Measurements from ENCODE around the gene AMOTL1.

GRCh38 chr11:94834911-94835593, 66.9 kb downstream of the AMOTL1 start:
- TF ChIP-seq EZH2 (IDR thresholded peaks at IDR 0.05) (no peak), POLR2AphosphoS5 (IDR thresholded peaks at IDR 0.05; ENCODE audit: borderline replicate concordance, low read depth, low read length) (no peak), FOXP2 (optimal IDR thresholded peaks at IDR 0.05; ENCODE audit: control extremely low read depth, extremely low read length, insufficient read depth) (no peak)

Data from SK-N-MC (cell line).